Adrenal gland (tissue), 12 donors: ENCODE data around the gene FOXN3. TPM values are rescaled to one million over a fixed set of nuclear protein-coding genes. Genes with fewer than 3 reads are reported as not detected.

ENCODE experiments used
- DNase-seq, 7 donors: peaks; one replicate each; pipeline ENCODE4 v3.0.0-alpha.2; 2019 to 2020
- H3K27ac ChIP-seq, 5 donors: fragments of 200-600 bp; sonication (generic) in 4 of 5; 1 replicate in 3 of 5; 2 replicates in 2 of 5; pipeline versions ENCODE4 v1.5.1 to v1.8.0; 2016 to 2020; ENCODE audit warnings: mild to moderate bottlenecking in 1 of 5
- H3K27me3 ChIP-seq: fragments of 200-600 bp; 2 replicates; pipeline ENCODE4 v1.8.0; 2021
- H3K36me3 ChIP-seq, 2 donors: fragments of 200-600 bp; replicated peaks in 1 of 2; 1 replicate in 1 of 2; 2 replicates in 1 of 2; pipeline versions ENCODE4 v1.5.1 to v1.8.0; 2018 to 2022
- H3K4me1 ChIP-seq, 2 donors: fragments of 200-600 bp; replicated peaks in 1 of 2; 1 replicate in 1 of 2; 2 replicates in 1 of 2; pipeline versions ENCODE4 v1.5.1 to v1.8.0; 2018 to 2021
- H3K4me3 ChIP-seq, 4 donors: fragments of 200-600 bp; sonication (generic) in 3 of 4; one replicate each; pipeline ENCODE4 v1.5.1; 2016 to 2018
- H3K9me3 ChIP-seq, 3 donors: fragments of 200-600 bp; sonication (generic) in 1 of 3; replicated peaks in 1 of 3; 1 replicate in 2 of 3; 2 replicates in 1 of 3; pipeline versions ENCODE4 v1.5.1 to v1.8.0; 2016 to 2021
- CTCF ChIP-seq, 6 experiments: fragments of 450-650 bp in 4 of 6; fragments of 200-600 bp in 2 of 6; sonication (generic) in 1 of 6; IDR thresholded peaks; 1 replicate in 5 of 6; 2 replicates in 1 of 6; pipeline versions ENCODE4 v1.5.1 to v1.8.0; 2016 to 2021; ENCODE audit warnings: antibody characterized with exemption in 6 of 6, mild to moderate bottlenecking in 2 of 6, moderate library complexity in 1 of 6
- POLR2A ChIP-seq, 2 donors: fragments of 450-650 bp; IDR thresholded peaks; one replicate each; pipeline ENCODE4 v1.6.1; 2017; ENCODE audit warnings: antibody characterized with exemption in 2 of 2, mild to moderate bottlenecking in 2 of 2, moderate library complexity in 1 of 2
- WGBS, 4 donors: extraction: QIAGEN DNeasy Blood & Tissue Kit in 2 of 4; methylation state at CpG; one replicate each; pipeline versions ENCODE4 v1.1.5 to v1.1.7; 2013 to 2017; 5-methylcytosine and 5-hydroxymethylcytosine counted together
- intact Hi-C, 2 donors: fragments of 100-400 bp; cut with DNase I; formaldehyde crosslinking; loops; one replicate each; pipeline versions ENCODE4 v1.14.1 to v1.15.0; 2022 to 2023
- polyA plus RNA-seq, 3 donors: library from polyadenylated mRNA; stranded (reverse); fragments of 200-250 nt in 2 of 3; fragments of 350-450 nt in 1 of 3; fragmentation: Illumina TruSeq in 1 of 3; extraction: RNeasy Lipid Tissue Mini Kit (QIAGEN cat#74804) in 1 of 3; gene quantifications; one replicate each; pipeline ENCODE4 v1.2.3, GENCODE V29; 2013 to 2014
- total RNA-seq, 9 donors: library from RNA; depleted of rRNA in 4 of 9; stranded (reverse); fragments of >200 nt in 4 of 9; fragments of 120-200 nt in 1 of 9; fragmentation: NEBNext Ultra II Directional in 1 of 9; extraction: Animal tissue kit (Norgen Biotek cat#: 25700) in 1 of 9; gene quantifications; one replicate each; pipeline versions ENCODE4 v1.1.0 to v1.2.4, GENCODE V29; 2013 to 2023
- donor health status: healthy with polysubstance abuse.
- donor health status: Bipolar disorder and iron deficiency.
- donor health status: DM: yes; HTN: yes; CAD: no.
- donor health status: DM: no; HTN: no; CAD: no.
- donor health status: DM: no; HTN: no; CAD: no.
- donor health status: DM: yes; HTN: yes; CAD: no.

The FOXN3 gene
- total and polyA plus RNA-seq, 12 donors: 10.7 to 131 (median 96.8) TPM

- Histone ChIP-seq H3K4me1 (peaks cover 22 to 33% of the 10 kb centered on the region in 2 donors), H3K9me3 (no peaks in the 10 kb centered on the region), H3K27me3 (no peaks in the 10 kb centered on the region), H3K27ac (peak overlapping the region in 2 of 5 donors; percentile 1 to 22), H3K36me3 (no peaks in the 10 kb centered on the region), H3K4me3 (no peak overlapping the region)
- WGBS, 4 donors: 88 to 94% (median 91%) methylated on average over 4 to 8 of the region's 8 CpGs
- intact Hi-C loops: loop anchor here in 1 of 2 donors (10.0 kb wide), 1 partner anchor 65 kb away; the partner anchor contains the start of gene FOXN3
- DNase-seq: peak in 2 of 7 donors; percentile 45 to 92
- no peak for TF ChIP-seq POLR2A (IDR thresholded peaks at IDR 0.05)
- TF ChIP-seq CTCF (IDR thresholded peaks at IDR 0.05): no peak
Observed at GRCh38 chr14:89349171-89350008, 67.6 kb downstream of the FOXN3 start.

GRCh38 chr14:89348722-89349121 lies 68.3 kb downstream of the FOXN3 start:
- H3K9me3 ChIP-seq: no peaks in the 10 kb centered on the region
- TF ChIP-seq CTCF (IDR thresholded peaks at IDR 0.05) (no peak), POLR2A (IDR thresholded peaks at IDR 0.05) (no peak)
- H3K27ac ChIP-seq: peak overlapping the region in 2 of 5 donors; percentile 1 to 22
- H3K27me3 ChIP-seq: no peaks in the 10 kb centered on the region
- WGBS, 4 donors: 76 to 88% (median 85%) methylated on average over 5 of the region's 5 CpGs
- no peak overlapping the region for H3K4me3 ChIP-seq
- no peaks in the 10 kb centered on the region for H3K36me3 ChIP-seq
- peaks cover 22 to 35% of the 10 kb centered on the region in 2 donors for H3K4me1 ChIP-seq
- no peak for DNase-seq
- intact Hi-C loops: loop anchor here in 1 of 2 donors (10.0 kb wide), 1 partner anchor 66 kb away; the partner anchor contains the start of gene FOXN3

- Histone ChIP-seq H3K4me1 (peaks cover 22 to 39% of the 10 kb centered on the region in 2 donors), H3K27me3 (no peaks in the 10 kb centered on the region), H3K9me3 (no peaks in the 10 kb centered on the region), H3K36me3 (no peaks in the 10 kb centered on the region), H3K4me3 (no peak overlapping the region), H3K27ac (no peak overlapping the region)
- no peak for TF ChIP-seq POLR2A (IDR thresholded peaks at IDR 0.05)
- no peak for TF ChIP-seq CTCF (IDR thresholded peaks at IDR 0.05)
- DNase-seq: no peak
- WGBS, 4 donors: 94 to 99% (median 96%) methylated on average over 7 to 10 of the region's 10 CpGs
- intact Hi-C loops: loop anchor here in 1 of 2 donors (10.0 kb wide), 1 partner anchor 67 kb away; the partner anchor contains the start of gene FOXN3
Observed at GRCh38 chr14:89347885-89348284, 69.1 kb downstream of the FOXN3 start.

GRCh38 chr14:89344920-89345254 lies 72.1 kb downstream of the FOXN3 start:
- H3K9me3 ChIP-seq: no peaks in the 10 kb centered on the region
- H3K36me3 ChIP-seq: no peaks in the 10 kb centered on the region
- intact Hi-C loops: loop anchor here in 1 of 2 donors (10.0 kb wide), 1 partner anchor 70 kb away; the partner anchor contains the start of gene FOXN3
- no peak for DNase-seq
- no peak overlapping the region for H3K4me3 ChIP-seq
- WGBS, 4 donors: 78 to 90% (median 88%) methylated on average over 10 of the region's 10 CpGs
- H3K27me3 ChIP-seq: no peaks in the 10 kb centered on the region
- TF ChIP-seq POLR2A (IDR thresholded peaks at IDR 0.05) (no peak), CTCF (IDR thresholded peaks at IDR 0.05) (no peak)
- no peak overlapping the region for H3K27ac ChIP-seq
- peaks cover 19 to 38% of the 10 kb centered on the region in 2 donors for H3K4me1 ChIP-seq
